Measurements from ENCODE around the gene BORCS5.

BORCS5 gene

GRCh38 chr12:12482150-12482761 lies 125.4 kb downstream of the BORCS5 start:
- TF ChIP-seq, protein P1, sequence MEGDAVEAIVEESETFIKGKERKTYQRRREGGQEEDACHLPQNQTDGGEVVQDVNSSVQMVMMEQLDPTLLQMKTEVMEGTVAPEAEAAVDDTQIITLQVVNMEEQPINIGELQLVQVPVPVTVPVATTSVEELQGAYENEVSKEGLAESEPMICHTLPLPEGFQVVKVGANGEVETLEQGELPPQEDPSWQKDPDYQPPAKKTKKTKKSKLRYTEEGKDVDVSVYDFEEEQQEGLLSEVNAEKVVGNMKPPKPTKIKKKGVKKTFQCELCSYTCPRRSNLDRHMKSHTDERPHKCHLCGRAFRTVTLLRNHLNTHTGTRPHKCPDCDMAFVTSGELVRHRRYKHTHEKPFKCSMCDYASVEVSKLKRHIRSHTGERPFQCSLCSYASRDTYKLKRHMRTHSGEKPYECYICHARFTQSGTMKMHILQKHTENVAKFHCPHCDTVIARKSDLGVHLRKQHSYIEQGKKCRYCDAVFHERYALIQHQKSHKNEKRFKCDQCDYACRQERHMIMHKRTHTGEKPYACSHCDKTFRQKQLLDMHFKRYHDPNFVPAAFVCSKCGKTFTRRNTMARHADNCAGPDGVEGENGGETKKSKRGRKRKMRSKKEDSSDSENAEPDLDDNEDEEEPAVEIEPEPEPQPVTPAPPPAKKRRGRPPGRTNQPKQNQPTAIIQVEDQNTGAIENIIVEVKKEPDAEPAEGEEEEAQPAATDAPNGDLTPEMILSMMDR (IDR thresholded peaks at IDR 0.05) = no peak
- no peaks in the 10 kb centered on the region for H3K9me3 ChIP-seq
- no peak overlapping the region for H3K4me3 ChIP-seq
- no peak for DNase-seq
- H3K4me1 ChIP-seq = no peaks in the 10 kb centered on the region
- H3K36me3 ChIP-seq = peaks cover 13 to 64% (median 25%) of the 10 kb centered on the region in 3 donors
- intact Hi-C loops (cut with DNase I; ENCODE audit: low total_unique reads) = no loop called here
- H3K27me3 ChIP-seq = no peaks in the 10 kb centered on the region
- H3K27ac ChIP-seq = no peak overlapping the region

- H3K4me1 ChIP-seq = no peaks in the 10 kb centered on the region
- H3K9me3 ChIP-seq = no peaks in the 10 kb centered on the region
- intact Hi-C loops (cut with DNase I; ENCODE audit: low total_unique reads) = no loop called here
- H3K27ac ChIP-seq = no peak overlapping the region
- H3K27me3 ChIP-seq = no peaks in the 10 kb centered on the region
- DNase-seq = no peak
- no peak overlapping the region for H3K4me3 ChIP-seq
- TF ChIP-seq, protein P1 (IDR thresholded peaks at IDR 0.05) = no peak
- peaks cover 9 to 57% (median 19%) of the 10 kb centered on the region in 3 donors for H3K36me3 ChIP-seq
Observed at GRCh38 chr12:12482959-12483358, 126.1 kb downstream of the BORCS5 start.

- H3K36me3 ChIP-seq = peaks cover 9 to 56% (median 21%) of the 10 kb centered on the region in 3 donors
Observed at GRCh38 chr12:12483438-12483837, 126.6 kb downstream of the BORCS5 start.

GRCh38 chr12:12486661-12487240 lies 129.9 kb downstream of the BORCS5 start:
- H3K4me1 ChIP-seq = no peaks in the 10 kb centered on the region
- DNase-seq = no peak
- intact Hi-C loops (cut with DNase I; ENCODE audit: low total_unique reads) = no loop called here
- H3K27ac ChIP-seq = no peak overlapping the region
- no peaks in the 10 kb centered on the region for H3K27me3 ChIP-seq
- H3K9me3 ChIP-seq = no peaks in the 10 kb centered on the region
- TF ChIP-seq, protein P1 (IDR thresholded peaks at IDR 0.05) = no peak
- peaks cover 0 to 36% (median 18%) of the 10 kb centered on the region in 3 donors for H3K36me3 ChIP-seq
- H3K4me3 ChIP-seq = no peak overlapping the region

More at GRCh38 chr12:12483438-12483837, 126.6 kb downstream of the BORCS5 start:
- Histone ChIP-seq H3K9me3 (no peaks in the 10 kb centered on the region), H3K27ac (no peak overlapping the region), H3K27me3 (no peaks in the 10 kb centered on the region), H3K4me1 (no peaks in the 10 kb centered on the region), H3K4me3 (no peak overlapping the region)
- no peak for DNase-seq
- intact Hi-C loops (cut with DNase I; ENCODE audit: low total_unique reads) = no loop called here
- TF ChIP-seq, protein P1 (IDR thresholded peaks at IDR 0.05) = no peak

DNA sequence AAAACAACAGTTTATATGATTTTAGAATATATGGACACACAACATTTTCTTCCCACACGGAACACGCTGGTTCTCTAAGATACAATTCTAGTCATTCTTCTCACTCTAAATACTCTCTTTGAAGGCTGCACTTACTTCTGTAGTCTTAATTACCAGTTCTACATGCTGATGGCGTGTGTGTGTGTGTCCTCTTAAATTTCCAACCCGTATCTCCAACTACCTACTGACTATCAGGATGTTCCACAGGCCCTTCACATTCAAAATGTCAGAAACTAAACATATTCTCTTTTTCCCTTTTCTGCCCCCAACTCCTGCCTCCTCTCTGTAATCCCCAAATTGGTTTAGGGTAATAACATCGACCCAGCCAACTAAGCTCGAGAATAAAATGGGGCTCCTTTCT lies 130.6 kb downstream of the BORCS5 start:
- Histone ChIP-seq H3K9me3 (no peaks in the 10 kb centered on the region), H3K4me1 (no peaks in the 10 kb centered on the region), H3K27ac (no peak overlapping the region), H3K36me3 (peaks cover 0 to 34% (median 16%) of the 10 kb centered on the region in 3 donors), H3K4me3 (no peak overlapping the region), H3K27me3 (no peaks in the 10 kb centered on the region)
- intact Hi-C loops (cut with DNase I; ENCODE audit: low total_unique reads) = no loop called here
- no peak for DNase-seq
- TF ChIP-seq, protein P1 (IDR thresholded peaks at IDR 0.05) = no peak

Data from tibial artery (tissue), 4 donors.